Measurements from ENCODE around the gene POC1A. TPM values are rescaled to one million over a fixed set of nuclear protein-coding genes. Genes with fewer than 3 reads are reported as not detected.

POC1A gene
- total and polyA plus RNA-seq, 10 of the 15 experiments (the other 5 are each of a cell fraction or from before 2014, with no cell fraction given), result 8.5 to 49.8 (median 23.5) TPM

DNA sequence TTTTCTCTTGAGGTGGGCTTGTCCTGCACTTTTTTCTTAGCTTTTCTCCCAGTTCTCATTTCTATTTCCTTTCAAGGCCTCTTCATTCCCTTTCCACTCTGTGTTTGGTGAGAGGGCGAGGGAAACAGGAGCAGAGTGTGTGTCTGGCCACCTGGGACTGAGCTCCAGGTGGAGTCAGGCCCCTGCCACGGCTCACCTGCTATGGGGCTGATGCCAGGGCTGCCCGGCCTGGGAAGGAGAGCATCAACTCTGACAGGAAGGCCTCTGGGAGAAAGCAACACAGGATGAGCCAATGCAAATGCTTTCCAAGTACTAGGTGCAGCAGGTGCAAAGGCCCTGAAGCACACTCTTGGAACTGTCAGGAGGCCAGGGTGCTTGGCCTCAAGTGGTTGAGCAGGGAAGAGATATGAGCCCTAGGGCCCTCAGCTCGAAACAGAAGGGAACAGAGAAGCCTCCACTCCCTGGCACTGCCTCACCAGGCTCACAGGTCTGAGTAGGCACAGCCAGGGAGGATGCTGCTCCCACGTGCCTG is 70.6 kb downstream of the POC1A start (continued):
- TF ChIP-seq, protein P1, sequence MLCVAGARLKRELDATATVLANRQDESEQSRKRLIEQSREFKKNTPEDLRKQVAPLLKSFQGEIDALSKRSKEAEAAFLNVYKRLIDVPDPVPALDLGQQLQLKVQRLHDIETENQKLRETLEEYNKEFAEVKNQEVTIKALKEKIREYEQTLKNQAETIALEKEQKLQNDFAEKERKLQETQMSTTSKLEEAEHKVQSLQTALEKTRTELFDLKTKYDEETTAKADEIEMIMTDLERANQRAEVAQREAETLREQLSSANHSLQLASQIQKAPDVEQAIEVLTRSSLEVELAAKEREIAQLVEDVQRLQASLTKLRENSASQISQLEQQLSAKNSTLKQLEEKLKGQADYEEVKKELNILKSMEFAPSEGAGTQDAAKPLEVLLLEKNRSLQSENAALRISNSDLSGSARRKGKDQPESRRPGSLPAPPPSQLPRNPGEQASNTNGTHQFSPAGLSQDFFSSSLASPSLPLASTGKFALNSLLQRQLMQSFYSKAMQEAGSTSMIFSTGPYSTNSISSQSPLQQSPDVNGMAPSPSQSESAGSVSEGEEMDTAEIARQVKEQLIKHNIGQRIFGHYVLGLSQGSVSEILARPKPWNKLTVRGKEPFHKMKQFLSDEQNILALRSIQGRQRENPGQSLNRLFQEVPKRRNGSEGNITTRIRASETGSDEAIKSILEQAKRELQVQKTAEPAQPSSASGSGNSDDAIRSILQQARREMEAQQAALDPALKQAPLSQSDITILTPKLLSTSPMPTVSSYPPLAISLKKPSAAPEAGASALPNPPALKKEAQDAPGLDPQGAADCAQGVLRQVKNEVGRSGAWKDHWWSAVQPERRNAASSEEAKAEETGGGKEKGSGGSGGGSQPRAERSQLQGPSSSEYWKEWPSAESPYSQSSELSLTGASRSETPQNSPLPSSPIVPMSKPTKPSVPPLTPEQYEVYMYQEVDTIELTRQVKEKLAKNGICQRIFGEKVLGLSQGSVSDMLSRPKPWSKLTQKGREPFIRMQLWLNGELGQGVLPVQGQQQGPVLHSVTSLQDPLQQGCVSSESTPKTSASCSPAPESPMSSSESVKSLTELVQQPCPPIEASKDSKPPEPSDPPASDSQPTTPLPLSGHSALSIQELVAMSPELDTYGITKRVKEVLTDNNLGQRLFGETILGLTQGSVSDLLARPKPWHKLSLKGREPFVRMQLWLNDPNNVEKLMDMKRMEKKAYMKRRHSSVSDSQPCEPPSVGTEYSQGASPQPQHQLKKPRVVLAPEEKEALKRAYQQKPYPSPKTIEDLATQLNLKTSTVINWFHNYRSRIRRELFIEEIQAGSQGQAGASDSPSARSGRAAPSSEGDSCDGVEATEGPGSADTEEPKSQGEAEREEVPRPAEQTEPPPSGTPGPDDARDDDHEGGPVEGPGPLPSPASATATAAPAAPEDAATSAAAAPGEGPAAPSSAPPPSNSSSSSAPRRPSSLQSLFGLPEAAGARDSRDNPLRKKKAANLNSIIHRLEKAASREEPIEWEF (IDR thresholded peaks at IDR 0.05; ENCODE audit: insufficient replicate concordance, low read depth, low read length), result no peak
- TF ChIP-seq SMAD1 (IDR thresholded peaks at IDR 0.05; ENCODE audit: low read depth, partially characterized antibody), result no peak
- no peak for TF ChIP-seq SUPT20H (IDR thresholded peaks at IDR 0.05; ENCODE audit: borderline replicate concordance, control insufficient read depth, low read depth, low read length)
- no peak for TF ChIP-seq ZSCAN29 (IDR thresholded peaks at IDR 0.05)
- no peak for TF ChIP-seq POLR2A (IDR thresholded peaks at IDR 0.05; ENCODE audit: low read depth, low read length)
- TF ChIP-seq, protein P2, sequence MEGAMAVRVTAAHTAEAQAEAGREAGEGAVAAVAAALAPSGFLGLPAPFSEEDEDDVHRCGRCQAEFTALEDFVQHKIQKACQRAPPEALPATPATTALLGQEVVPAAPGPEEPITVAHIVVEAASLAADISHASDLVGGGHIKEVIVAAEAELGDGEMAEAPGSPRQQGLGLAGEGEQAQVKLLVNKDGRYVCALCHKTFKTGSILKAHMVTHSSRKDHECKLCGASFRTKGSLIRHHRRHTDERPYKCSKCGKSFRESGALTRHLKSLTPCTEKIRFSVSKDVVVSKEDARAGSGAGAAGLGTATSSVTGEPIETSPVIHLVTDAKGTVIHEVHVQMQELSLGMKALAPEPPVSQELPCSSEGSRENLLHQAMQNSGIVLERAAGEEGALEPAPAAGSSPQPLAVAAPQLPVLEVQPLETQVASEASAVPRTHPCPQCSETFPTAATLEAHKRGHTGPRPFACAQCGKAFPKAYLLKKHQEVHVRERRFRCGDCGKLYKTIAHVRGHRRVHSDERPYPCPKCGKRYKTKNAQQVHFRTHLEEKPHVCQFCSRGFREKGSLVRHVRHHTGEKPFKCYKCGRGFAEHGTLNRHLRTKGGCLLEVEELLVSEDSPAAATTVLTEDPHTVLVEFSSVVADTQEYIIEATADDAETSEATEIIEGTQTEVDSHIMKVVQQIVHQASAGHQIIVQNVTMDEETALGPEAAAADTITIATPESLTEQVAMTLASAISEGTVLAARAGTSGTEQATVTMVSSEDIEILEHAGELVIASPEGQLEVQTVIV (IDR thresholded peaks at IDR 0.05; ENCODE audit: borderline replicate concordance, partially characterized antibody), result no peak
- TF ChIP-seq HDAC2 (IDR thresholded peaks at IDR 0.05), result no peak
- TF ChIP-seq HDGF (IDR thresholded peaks at IDR 0.05), result no peak
- TF ChIP-seq YY1 (IDR thresholded peaks at IDR 0.05; ENCODE audit: low read depth, low read length), result no peak
- TF ChIP-seq, protein P3, sequence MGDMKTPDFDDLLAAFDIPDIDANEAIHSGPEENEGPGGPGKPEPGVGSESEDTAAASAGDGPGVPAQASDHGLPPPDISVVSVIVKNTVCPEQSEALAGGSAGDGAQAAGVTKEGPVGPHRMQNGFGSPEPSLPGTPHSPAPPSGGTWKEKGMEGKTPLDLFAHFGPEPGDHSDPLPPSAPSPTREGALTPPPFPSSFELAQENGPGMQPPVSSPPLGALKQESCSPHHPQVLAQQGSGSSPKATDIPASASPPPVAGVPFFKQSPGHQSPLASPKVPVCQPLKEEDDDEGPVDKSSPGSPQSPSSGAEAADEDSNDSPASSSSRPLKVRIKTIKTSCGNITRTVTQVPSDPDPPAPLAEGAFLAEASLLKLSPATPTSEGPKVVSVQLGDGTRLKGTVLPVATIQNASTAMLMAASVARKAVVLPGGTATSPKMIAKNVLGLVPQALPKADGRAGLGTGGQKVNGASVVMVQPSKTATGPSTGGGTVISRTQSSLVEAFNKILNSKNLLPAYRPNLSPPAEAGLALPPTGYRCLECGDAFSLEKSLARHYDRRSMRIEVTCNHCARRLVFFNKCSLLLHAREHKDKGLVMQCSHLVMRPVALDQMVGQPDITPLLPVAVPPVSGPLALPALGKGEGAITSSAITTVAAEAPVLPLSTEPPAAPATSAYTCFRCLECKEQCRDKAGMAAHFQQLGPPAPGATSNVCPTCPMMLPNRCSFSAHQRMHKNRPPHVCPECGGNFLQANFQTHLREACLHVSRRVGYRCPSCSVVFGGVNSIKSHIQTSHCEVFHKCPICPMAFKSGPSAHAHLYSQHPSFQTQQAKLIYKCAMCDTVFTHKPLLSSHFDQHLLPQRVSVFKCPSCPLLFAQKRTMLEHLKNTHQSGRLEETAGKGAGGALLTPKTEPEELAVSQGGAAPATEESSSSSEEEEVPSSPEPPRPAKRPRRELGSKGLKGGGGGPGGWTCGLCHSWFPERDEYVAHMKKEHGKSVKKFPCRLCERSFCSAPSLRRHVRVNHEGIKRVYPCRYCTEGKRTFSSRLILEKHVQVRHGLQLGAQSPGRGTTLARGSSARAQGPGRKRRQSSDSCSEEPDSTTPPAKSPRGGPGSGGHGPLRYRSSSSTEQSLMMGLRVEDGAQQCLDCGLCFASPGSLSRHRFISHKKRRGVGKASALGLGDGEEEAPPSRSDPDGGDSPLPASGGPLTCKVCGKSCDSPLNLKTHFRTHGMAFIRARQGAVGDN (IDR thresholded peaks at IDR 0.05), result no peak
- no peak for TF ChIP-seq EP300 (IDR thresholded peaks at IDR 0.05; ENCODE audit: borderline replicate concordance in 1 of 2, control insufficient read depth in 1 of 2, low read depth in 2 of 2, low read length in 2 of 2)
- no peak for TF ChIP-seq SRF (IDR thresholded peaks at IDR 0.05; ENCODE audit: low read depth in 2 of 2, low read length in 2 of 2)
- TF ChIP-seq IKZF2 (IDR thresholded peaks at IDR 0.05), result no peak
- TF ChIP-seq NRF1 (conservative IDR thresholded peaks at IDR 0.05; ENCODE audit: low read depth, low read length), result no peak

Data from GM12878 (cell line).